HG02840 (cell line): ENCODE measurements around the gene FNBP1.
"Not testable (repeated sequence)": the region's sequence is repeated elsewhere in the genome, so short reads cannot be mapped to it uniquely, and the experiment has no call there.

Experiments used
- ATAC-seq: cut with Tn5 transposase; IDR thresholded peaks from one replicate; pipeline ENCODE4 v1.9.1; 2021; ENCODE audit warnings: mild to moderate bottlenecking, moderate library complexity, moderate number of reproducible peaks; ENCODE audit not compliant: unreplicated experiment, low FRiP score

FNBP1 gene

GRCh38 chr9:129964901-129965734 is 77.9 kb downstream of the FNBP1 start:
- ATAC-seq: no peak

GRCh38 chr9:129962889-129963703 is 79.9 kb downstream of the FNBP1 start:
- peak; percentile 78 for ATAC-seq

GRCh38 chr9:129962451-129962864 is 80.5 kb downstream of the FNBP1 start:
- ATAC-seq: no peak

GRCh38 chr9:129958796-129959195 is 84.2 kb downstream of the FNBP1 start:
- ATAC-seq: no peak

- ATAC-seq: no peak
These were observed 88.0 kb downstream of the FNBP1 start for GRCh38 chr9:129954868-129955550.

GRCh38 chr9:129953736-129954135 is 89.3 kb downstream of the FNBP1 start:
- no peak for ATAC-seq

GRCh38 chr9:129952337-129952736 is 90.7 kb downstream of the FNBP1 start:
- no peak for ATAC-seq

GRCh38 chr9:129949821-129950220 is 93.2 kb downstream of the FNBP1 start:
- ATAC-seq: no peak

- not testable (repeated sequence) for ATAC-seq
These were observed 94.4 kb downstream of the FNBP1 start for GRCh38 chr9:129948626-129949025.

GRCh38 chr9:129946246-129946995 is 96.6 kb downstream of the FNBP1 start:
- no peak for ATAC-seq

GRCh38 chr9:129945314-129945713 is 97.7 kb downstream of the FNBP1 start:
- no peak for ATAC-seq

GRCh38 chr9:129944506-129945116 is 98.4 kb downstream of the FNBP1 start:
- no peak for ATAC-seq

GRCh38 chr9:129939431-129939830 is 103.6 kb downstream of the FNBP1 start:
- no peak for ATAC-seq

GRCh38 chr9:129938291-129938979 is 104.6 kb downstream of the FNBP1 start:
- no peak for ATAC-seq

GRCh38 chr9:129937879-129938278 is 105.1 kb downstream of the FNBP1 start:
- ATAC-seq: not testable (repeated sequence)

GRCh38 chr9:129936222-129936621 is 106.8 kb downstream of the FNBP1 start:
- ATAC-seq: no peak

GRCh38 chr9:129934780-129935179 is 108.2 kb downstream of the FNBP1 start:
- ATAC-seq: no peak

- ATAC-seq: no peak
These were observed 108.9 kb downstream of the FNBP1 start for GRCh38 chr9:129934041-129934591.
